MM.1S (cell line): Measurements from ENCODE around the gene HIPK2.

ENCODE experiments used
- DNase-seq: peaks from one replicate; pipeline ENCODE4 v3.0.0-alpha.2; 2015
- H2AFZ ChIP-seq: fragments of 300-600 bp; sonication (generic); 2 replicates; pipeline ENCODE4 v1.6.0; 2016; ENCODE audit warnings: antibody characterized with exemption, low read length
- H3F3A ChIP-seq: fragments of 300-600 bp; sonication (generic); 2 replicates; pipeline ENCODE4 v1.6.1; 2016; ENCODE audit warnings: mild to moderate bottlenecking, antibody characterized with exemption, low read length, moderate library complexity, mixed read lengths; ENCODE audit not compliant: insufficient read depth
- H3K27ac ChIP-seq: fragments of 300-600 bp; sonication (generic); 2 replicates; pipeline ENCODE4 v1.5.1; 2016; ENCODE audit warnings: mild to moderate bottlenecking, low read length
- H3K27me3 ChIP-seq: fragments of 300-600 bp; sonication (generic); replicated peaks from 2 replicates; pipeline ENCODE4 v1.6.0; 2016; ENCODE audit warnings: low read length; ENCODE audit not compliant: insufficient read depth
- H3K36me3 ChIP-seq: fragments of 300-600 bp; sonication (generic); replicated peaks from 2 replicates; pipeline ENCODE4 v1.6.1; 2016; ENCODE audit warnings: mild to moderate bottlenecking, low read length, mixed read lengths; ENCODE audit not compliant: insufficient read depth
- H3K4me1 ChIP-seq: fragments of 300-600 bp; sonication (generic); 2 replicates; pipeline ENCODE4 v1.6.1; 2016; ENCODE audit warnings: low read length, mixed read lengths
- H3K4me2 ChIP-seq: fragments of 300-600 bp; sonication (generic); 2 replicates; pipeline ENCODE4 v1.6.0; 2016; ENCODE audit warnings: low read depth, low read length
- H3K4me3 ChIP-seq: fragments of 300-600 bp; sonication (generic); 2 replicates; pipeline ENCODE4 v1.5.1; 2016; ENCODE audit warnings: low read length, mixed read lengths
- H3K79me2 ChIP-seq: fragments of 300-600 bp; sonication (generic); 2 replicates; pipeline ENCODE4 v1.6.1; 2016; ENCODE audit warnings: mixed run types, low read length, mixed read lengths
- H3K9ac ChIP-seq: fragments of 300-600 bp; sonication (generic); 2 replicates; pipeline ENCODE4 v1.6.1; 2016; ENCODE audit warnings: low read length, mixed read lengths
- H3K9me2 ChIP-seq: fragments of 300-600 bp; sonication (generic); replicated peaks from 2 replicates; pipeline ENCODE4 v1.6.1; 2016; ENCODE audit warnings: mild to moderate bottlenecking, low read length, mixed read lengths; ENCODE audit not compliant: insufficient read depth
- H3K9me3 ChIP-seq: fragments of 300-600 bp; sonication (generic); replicated peaks from 2 replicates; pipeline ENCODE4 v1.6.1; 2016; ENCODE audit warnings: mild to moderate bottlenecking, low read length, mixed read lengths; ENCODE audit not compliant: insufficient read depth
- H4K20me1 ChIP-seq: fragments of 300-600 bp; sonication (generic); 2 replicates; pipeline ENCODE4 v1.6.1; 2016; ENCODE audit warnings: mild to moderate bottlenecking, low read length, moderate library complexity, mixed read lengths; ENCODE audit not compliant: insufficient read depth
- CTCF ChIP-seq: fragments of 300-600 bp; sonication (generic); IDR thresholded peaks from 2 replicates; pipeline ENCODE4 v1.5.1; 2016; ENCODE audit warnings: antibody characterized with exemption, low read length, mixed read lengths
- EZH2 ChIP-seq: fragments of 300-600 bp; sonication (generic); optimal IDR thresholded peaks from 2 replicates; pipeline ENCODE3; 2017; ENCODE audit warnings: low read depth, mild to moderate bottlenecking, antibody characterized with exemption, low read length, mixed read lengths
- EZH2phosphoT487 ChIP-seq: fragments of 300-600 bp; sonication (generic); IDR thresholded peaks from 2 replicates; pipeline ENCODE4 v1.6.1; 2018; ENCODE audit warnings: antibody characterized with exemption, low read length

Gene HIPK2

GRCh38 chr7:139741239-139741638, 36.6 kb downstream of the HIPK2 start:
- Histone ChIP-seq H3K4me2 (no peak overlapping the region), H3K4me1 (no peaks in the 10 kb centered on the region), H3K9me3 (no peaks in the 10 kb centered on the region), H3K9me2 (no peaks in the 10 kb centered on the region), H3F3A (no peaks in the 10 kb centered on the region), H3K27ac (no peak overlapping the region), H3K27me3 (no peaks in the 10 kb centered on the region), H3K36me3 (no peaks in the 10 kb centered on the region), H3K9ac (no peak overlapping the region), H4K20me1 (no peaks in the 10 kb centered on the region; the same call in 1 of the 2 replicates), H2AFZ (no peak overlapping the region), H3K79me2 (peaks cover 96% of the 10 kb centered on the region), H3K4me3 (no peak overlapping the region)
- TF ChIP-seq CTCF: no peak
- no peak for TF ChIP-seq EZH2
- TF ChIP-seq EZH2phosphoT487: no peak
- DNase-seq: no peak

DNA sequence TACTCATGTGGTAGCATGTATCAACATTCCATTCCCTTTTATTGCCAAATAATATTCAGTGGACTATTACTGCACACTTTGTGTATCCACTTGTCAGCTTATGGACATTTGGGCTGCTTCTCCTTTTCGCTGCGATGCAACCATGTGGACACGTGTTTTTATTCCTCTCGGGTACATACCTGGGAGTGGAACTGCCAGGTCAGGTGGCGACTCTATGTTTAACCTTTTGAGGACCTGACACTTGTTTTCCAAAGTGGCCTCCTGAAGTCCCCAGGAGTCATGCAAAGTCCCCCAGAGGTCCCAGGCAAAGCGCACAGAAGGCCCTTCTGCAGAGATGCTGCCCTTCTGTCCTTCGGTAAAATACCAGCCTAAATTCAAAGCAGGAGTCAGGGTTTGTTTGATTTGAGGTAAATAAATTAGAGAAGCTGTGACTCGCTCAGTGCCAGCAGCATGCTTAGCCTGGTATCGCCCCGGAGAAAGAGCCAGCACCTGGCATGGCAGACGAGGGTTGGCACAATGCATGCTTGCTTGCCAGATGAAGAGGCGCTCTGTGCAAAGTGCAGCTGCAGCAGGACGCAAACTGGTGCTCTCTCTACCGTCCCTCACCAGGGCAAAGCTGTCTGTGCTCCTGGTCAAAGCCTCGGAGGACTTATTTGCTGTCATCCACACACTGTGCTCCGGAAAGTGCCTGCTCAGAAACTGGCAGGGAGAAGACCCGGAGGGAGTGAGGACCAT, 37.8 kb downstream of the HIPK2 start:
- no peaks in the 10 kb centered on the region; the same call in 1 of the 2 replicates for H4K20me1 ChIP-seq
- H3K9me2 ChIP-seq: no peaks in the 10 kb centered on the region
- no peak overlapping the region for H3K4me2 ChIP-seq
- H3K9me3 ChIP-seq: no peaks in the 10 kb centered on the region
- H3K36me3 ChIP-seq: no peaks in the 10 kb centered on the region
- H3K79me2 ChIP-seq: peaks cover 96% of the 10 kb centered on the region
- no peak overlapping the region for H3K9ac ChIP-seq
- no peaks in the 10 kb centered on the region for H3F3A ChIP-seq
- H2AFZ ChIP-seq: no peak overlapping the region
- no peaks in the 10 kb centered on the region for H3K27me3 ChIP-seq
- TF ChIP-seq CTCF (no peak), EZH2phosphoT487 (no peak), EZH2 (no peak)
- DNase-seq: no peak
- H3K4me3 ChIP-seq: no peak overlapping the region
- H3K4me1 ChIP-seq: no peaks in the 10 kb centered on the region
- H3K27ac ChIP-seq: no peak overlapping the region

- Histone ChIP-seq H3K27ac (no peak overlapping the region), H3F3A (no peaks in the 10 kb centered on the region)
- no peak for DNase-seq
These were observed 39.0 kb downstream of the HIPK2 start for GRCh38 chr7:139738772-139739171.

More at GRCh38 chr7:139738772-139739171, 39.0 kb downstream of the HIPK2 start:
- no peaks in the 10 kb centered on the region for H3K27me3 ChIP-seq
- no peaks in the 10 kb centered on the region for H3K4me1 ChIP-seq
- no peaks in the 10 kb centered on the region for H3K9me2 ChIP-seq
- H3K4me3 ChIP-seq: no peak overlapping the region
- H2AFZ ChIP-seq: no peak overlapping the region
- H3K9me3 ChIP-seq: no peaks in the 10 kb centered on the region
- H3K36me3 ChIP-seq: no peaks in the 10 kb centered on the region
- no peak for TF ChIP-seq EZH2phosphoT487
- TF ChIP-seq CTCF: no peak
- no peak for TF ChIP-seq EZH2
- no peaks in the 10 kb centered on the region for H4K20me1 ChIP-seq
- no peak overlapping the region for H3K4me2 ChIP-seq
- peaks cover 96% of the 10 kb centered on the region for H3K79me2 ChIP-seq
- H3K9ac ChIP-seq: no peak overlapping the region
